Right hindlimb (tissue), 1 donor: ENCODE results near the gene TBC1D3.
"Not testable (repeated sequence)": the region's sequence is repeated elsewhere in the genome, so short reads cannot be mapped to it uniquely, and the experiment has no call there.

Experiments
- DNase-seq: peaks from one replicate; pipeline ENCODE4 v3.0.0-alpha.2; 2018

Gene TBC1D3

GRCh38 chr17:38192455-38192854 lies at the start of gene TBC1D3:
TBC1D3 (minus strand) TSS chr17:38192555; CDS start chr17:38191029, 1,526 bp downstream.
- DNase-seq, result not testable (repeated sequence)

GRCh38 chr17:38232790-38233189 lies 40.4 kb upstream of the TBC1D3 start:
- DNase-seq, result not testable (repeated sequence)

- DNase-seq, result not testable (repeated sequence)
Measured at GRCh38 chr17:38225844-38226495, 33.6 kb upstream of the TBC1D3 start.

GRCh38 chr17:38220867-38221266 lies 28.5 kb upstream of the TBC1D3 start:
- DNase-seq, result not testable (repeated sequence)

- not testable (repeated sequence) for DNase-seq
Measured at GRCh38 chr17:38200271-38200670, 7.9 kb upstream of the TBC1D3 start.

- not testable (repeated sequence) for DNase-seq
Measured at GRCh38 chr17:38134860-38135259, 57.5 kb downstream of the TBC1D3 start.
